PFSK-1 (cell line): Measurements from ENCODE around the gene UBASH3A.

Experiments
- FOXP2 ChIP-seq: optimal IDR thresholded peaks from 2 replicates; pipeline ENCODE3; 2011; ENCODE audit warnings: borderline replicate concordance, control low read depth, inconsistent platforms; ENCODE audit not compliant: insufficient read depth; ENCODE audit errors: extremely low read length, extremely low read depth
- POLR2AphosphoS5 ChIP-seq: IDR thresholded peaks from 2 replicates; pipeline ENCODE4 v1.6.1; 2012; ENCODE audit warnings: low read depth, mild to moderate bottlenecking, control low read depth, low read length, moderate library complexity
- REST ChIP-seq, 2 experiments: IDR thresholded peaks; 2 replicates each; pipeline versions ENCODE4 v1.6.1 to v1.8.0; 2011 to 2012; ENCODE audit warnings: low read depth in 2 of 2, low read length in 2 of 2, control low read depth in 1 of 2, inconsistent platforms in 1 of 2, mild to moderate bottlenecking in 1 of 2, moderate library complexity in 1 of 2; ENCODE audit not compliant: insufficient read depth in 1 of 2
- SIN3A ChIP-seq: IDR thresholded peaks from 2 replicates; pipeline ENCODE4 v1.6.1; 2012; ENCODE audit warnings: mild to moderate bottlenecking, low read length, moderate library complexity, borderline replicate concordance; ENCODE audit not compliant: insufficient read depth

- TF ChIP-seq SIN3A, result no peak
- no peak for TF ChIP-seq REST (IDR thresholded peaks at IDR 0.05; ENCODE audit: insufficient read depth in 1 of 2, low read depth in 2 of 2, low read length in 2 of 2)
- TF ChIP-seq FOXP2, result no peak
- TF ChIP-seq POLR2AphosphoS5, result no peak
Measured at GRCh38 chr21:42398436-42399028, 5.2 kb upstream of the UBASH3A start.
